PC-9 (cell line): ENCODE measurements around the gene PPP1R17. TPM values are rescaled to one million over a fixed set of nuclear protein-coding genes. Genes with fewer than 3 reads are reported as not detected.

Experiments
- BruUV-seq: library from RNA; stranded (reverse); fragments of 400-500 nt; replicated peaks from 2 replicates; lab custom pipeline; 2021; lab: Mats Ljungman, UMichigan
- CTCF ChIA-PET: fragments of 300-600 bp; sonication (Branson Sonifier 250); formaldehyde crosslinking; loops from one replicate; lab custom pipeline; 2022; ENCODE audit warnings: antibody characterized with exemption; lab: Charles Lee
- POLR2A ChIA-PET: fragments of 300-600 bp; sonication (Branson Sonifier 250); formaldehyde crosslinking; loops from one replicate; lab custom pipeline; 2022; ENCODE audit warnings: antibody characterized with exemption; ENCODE audit not compliant: unreplicated experiment; lab: Charles Lee
- DNase-seq, 2 experiments: peaks; one replicate each; pipeline versions ENCODE4 v3.0.0 to v3.0.0-alpha.2; 2015 to 2022; ENCODE audit warnings: mixed read lengths in 1 of 2
- H2AFZ ChIP-seq: fragments of 200-600 bp; sonication (generic); 2 replicates; pipeline ENCODE4 v1.8.1; 2017; ENCODE audit warnings: antibody characterized with exemption
- H3F3A ChIP-seq: fragments of 200-600 bp; sonication (generic); 2 replicates; pipeline ENCODE4 v1.8.1; 2017; ENCODE audit warnings: antibody characterized with exemption, mild to moderate bottlenecking, low read depth; ENCODE audit not compliant: insufficient read depth
- H3K27ac ChIP-seq: fragments of 200-600 bp; sonication (generic); 2 replicates; pipeline ENCODE4 v1.6.1; 2016; ENCODE audit warnings: mixed run types
- H3K27me3 ChIP-seq: fragments of 200-600 bp; sonication (generic); 2 replicates; pipeline ENCODE4 v1.6.1; 2016; ENCODE audit warnings: low read depth, mixed run types; ENCODE audit not compliant: insufficient read depth
- H3K36me3 ChIP-seq: fragments of 200-600 bp; sonication (generic); 2 replicates; pipeline ENCODE4 v1.6.1; 2016; ENCODE audit warnings: low read depth, mixed run types
- H3K4me1 ChIP-seq: fragments of 200-600 bp; sonication (generic); replicated peaks from 2 replicates; pipeline ENCODE4 v1.6.1; 2016; ENCODE audit warnings: mixed run types; ENCODE audit not compliant: insufficient read depth
- H3K4me2 ChIP-seq: fragments of 200-600 bp; sonication (generic); 2 replicates; pipeline ENCODE4 v1.6.1; 2017; ENCODE audit warnings: mixed run types
- H3K4me3 ChIP-seq: fragments of 200-600 bp; sonication (generic); 2 replicates; pipeline ENCODE4 v1.6.1; 2016; ENCODE audit warnings: mixed run types
- H3K79me2 ChIP-seq: fragments of 200-600 bp; sonication (generic); 2 replicates; pipeline ENCODE4 v1.6.1; 2017; ENCODE audit warnings: low read depth, mixed run types
- H3K9me2 ChIP-seq: fragments of 200-600 bp; sonication (generic); 2 replicates; pipeline ENCODE4 v1.8.1; 2017; ENCODE audit warnings: mild to moderate bottlenecking; ENCODE audit not compliant: insufficient read depth
- H3K9me3 ChIP-seq: fragments of 200-600 bp; sonication (generic); 2 replicates; pipeline ENCODE4 v1.8.1; 2016; ENCODE audit warnings: low read depth; ENCODE audit not compliant: insufficient read depth
- H4K20me1 ChIP-seq: fragments of 200-600 bp; sonication (generic); 2 replicates; pipeline ENCODE4 v1.8.1; 2017; ENCODE audit not compliant: insufficient read depth
- CTCF ChIP-seq: fragments of 200-600 bp; sonication (generic); conservative IDR thresholded peaks from 2 replicates; pipeline ENCODE4 v1.6.1; 2017; ENCODE audit warnings: mixed run types, antibody characterized with exemption, mild to moderate bottlenecking, moderate library complexity
- EZH2 ChIP-seq: fragments of 200-600 bp; sonication (generic); IDR thresholded peaks from 2 replicates; pipeline ENCODE4 v1.8.0; 2017; ENCODE audit warnings: antibody characterized with exemption, low read depth
- intact Hi-C: fragments of 100-400 bp; cut with micrococcal nuclease; formaldehyde crosslinking; loops from one replicate; pipeline ENCODE4 v1.10.0; 2022; ENCODE audit not compliant: unreplicated experiment
- total RNA-seq: library from RNA; stranded (reverse); gene quantifications from 2 replicates; pipeline ENCODE4 v1.2.3, GENCODE V29; 2021

PPP1R17 gene
- total RNA-seq, 1 experiment from 2014 or later, result not detected

- Histone ChIP-seq H2AFZ (no peak overlapping the region), H3K27me3 (peaks cover 9% of the 10 kb centered on the region; the same call in 1 of the 2 replicates), H3F3A (no peaks in the 10 kb centered on the region), H3K27ac (no peak overlapping the region), H3K9me3 (no peaks in the 10 kb centered on the region), H3K4me1 (no peaks in the 10 kb centered on the region), H3K4me2 (no peak overlapping the region), H3K4me3 (no peak overlapping the region), H3K36me3 (no peaks in the 10 kb centered on the region), H4K20me1 (no peaks in the 10 kb centered on the region), H3K79me2 (no peaks in the 10 kb centered on the region), H3K9me2 (no peaks in the 10 kb centered on the region)
- DNase-seq, result no peak
- CTCF ChIA-PET, result no interaction called here
- TF ChIP-seq CTCF, result no peak
- no peak for TF ChIP-seq EZH2
- no TSS peak for BruUV-seq
- intact Hi-C loops, result no loop called here
- POLR2A ChIA-PET, result no interaction called here
These were observed 17.6 kb upstream of the PPP1R17 start for GRCh38 chr7:31669461-31669860.

- intact Hi-C loops, result no loop called here
- Histone ChIP-seq H3K4me2 (no peak overlapping the region), H3K9me3 (no peaks in the 10 kb centered on the region), H3K27ac (no peak overlapping the region), H3K9me2 (peaks cover 5% of the 10 kb centered on the region; the same call in 1 of the 2 replicates), H3K4me1 (no peaks in the 10 kb centered on the region), H3K4me3 (no peak overlapping the region), H3K79me2 (no peaks in the 10 kb centered on the region), H3F3A (no peaks in the 10 kb centered on the region), H2AFZ (no peak overlapping the region), H4K20me1 (0 out of 2 replicates have a peak, but pooled peaks cover 2% of the 10 kb centered on the region), H3K27me3 (peaks cover 22% of the 10 kb centered on the region), H3K36me3 (no peaks in the 10 kb centered on the region)
- ChIA-PET POLR2A (no interaction called here), CTCF (no interaction called here)
- BruUV-seq, result no TSS peak
- DNase-seq, result no peak
- TF ChIP-seq CTCF, result no peak
- TF ChIP-seq EZH2, result no peak
These were observed 7.3 kb upstream of the PPP1R17 start for GRCh38 chr7:31679574-31680305.

- POLR2A ChIA-PET, result no interaction called here
- H3K9me3 ChIP-seq, result no peaks in the 10 kb centered on the region
- no peaks in the 10 kb centered on the region for H3F3A ChIP-seq
- no peak overlapping the region for H3K27ac ChIP-seq
- no peaks in the 10 kb centered on the region for H3K79me2 ChIP-seq
- H3K27me3 ChIP-seq, result peaks cover 48% of the 10 kb centered on the region
- intact Hi-C loops, result no loop called here
- no peak for DNase-seq
- no peaks in the 10 kb centered on the region for H3K36me3 ChIP-seq
- H4K20me1 ChIP-seq, result no peaks in the 10 kb centered on the region
- H3K4me3 ChIP-seq, result no peak overlapping the region
- H3K9me2 ChIP-seq, result no peaks in the 10 kb centered on the region
- H3K4me2 ChIP-seq, result no peak overlapping the region
- no peaks in the 10 kb centered on the region for H3K4me1 ChIP-seq
- TF ChIP-seq CTCF (no peak), EZH2 (no peak)
- CTCF ChIA-PET, result no interaction called here
- BruUV-seq, result no TSS peak
- no peak overlapping the region for H2AFZ ChIP-seq
These were observed 3.4 kb upstream of the PPP1R17 start for GRCh38 chr7:31683445-31684225.
